Muscle of arm (tissue), 12 donors: Measurements from ENCODE around the gene NSMCE1. TPM values are rescaled to one million over a fixed set of nuclear protein-coding genes. Genes with fewer than 3 reads are reported as not detected.

Experiments
- polyA plus RNA-seq, 12 donors: library from polyadenylated mRNA; unstranded; fragments of 120-200 nt; gene quantifications; one replicate each; pipeline ENCODE4 v1.2.1, GENCODE V29; 2013; ENCODE audit not compliant: insufficient read length in 12 of 12

The NSMCE1 gene
- polyA plus RNA-seq, 12 donors: 41.9 to 190 (median 51.5) TPM; not detected in 1

Other genes starting within 250 kb of the NSMCE1 start
- gene C16orf82, start 201.8 kb downstream of the NSMCE1 start, polyA plus RNA-seq: under 1 TPM in 2 of 12 donors, not detected in 10; 0.07 to 0.09 TPM
- gene KDM8, start 65.2 kb downstream of the NSMCE1 start, polyA plus RNA-seq: 10 to 100 TPM in 1 of 12 donors, 1 to 10 TPM in 10, not detected in 1; 4.1 to 21.3 (median 5.9) TPM
- 10 to 100 TPM in 9 of 12 donors, 1 to 10 TPM in 2, not detected in 1; 8.6 to 39.4 (median 13.2) TPM for gene IL4R, start 45.2 kb upstream of the NSMCE1 start, polyA plus RNA-seq
- 1 to 10 TPM in 1 of 12 donors, under 1 TPM in 9, not detected in 2; 0.16 to 1.1 (median 0.37) TPM for gene IL21R, start 133.4 kb upstream of the NSMCE1 start, polyA plus RNA-seq